Islet of Langerhans (tissue), 1 donor: ENCODE measurements around the gene PPP1R17.
A peak's percentile ranks its signal among the peaks of the same experiment; 100 is the strongest.

Experiments
- FAIRE-seq: peaks from one replicate; lab custom pipeline; 2011; peaks lifted over from hg19 to GRCh38; lab: Jason Lieb, UNC

The PPP1R17 gene

DNA sequence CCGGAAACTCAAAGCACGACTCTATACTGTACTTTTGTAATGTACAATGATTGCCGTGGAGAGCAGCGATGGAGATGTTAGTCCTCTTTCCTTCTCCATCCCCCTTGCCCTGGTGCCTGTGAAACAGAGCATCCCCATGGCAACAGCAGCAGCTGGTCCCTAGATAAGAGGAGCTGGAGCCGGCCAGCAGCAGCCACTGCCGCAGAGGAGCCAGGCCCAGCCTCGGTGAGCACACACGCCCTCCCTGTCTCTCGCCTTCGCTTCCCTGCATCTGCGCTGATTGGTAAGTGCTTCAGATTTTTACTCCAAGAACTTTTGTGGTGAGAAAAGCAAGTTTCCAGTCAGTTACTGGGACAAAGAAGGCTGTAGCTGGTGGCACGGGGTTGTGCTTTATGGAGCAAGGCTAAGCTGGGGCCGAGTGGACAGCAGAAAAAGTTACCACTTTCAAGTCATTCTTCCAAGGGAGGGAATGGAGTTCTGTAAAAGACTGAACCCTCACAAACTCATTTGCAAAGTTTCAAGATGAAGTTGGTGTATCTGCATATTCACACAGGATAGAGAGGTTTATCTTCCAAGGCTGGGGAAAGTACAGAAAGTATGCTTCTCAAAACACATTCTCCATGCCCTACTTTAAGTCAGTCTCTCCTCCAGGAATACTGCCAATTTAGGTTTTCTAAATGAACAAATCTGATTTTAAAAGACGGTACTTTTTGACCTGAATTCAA lies at the start of gene PPP1R17:
Gene PPP1R17, plus strand, starts transcription at position 192 of the 725 bp plus-strand sequence. CDS start 5,227 bp downstream, outside the sequence.
- no peak for FAIRE-seq

DNA sequence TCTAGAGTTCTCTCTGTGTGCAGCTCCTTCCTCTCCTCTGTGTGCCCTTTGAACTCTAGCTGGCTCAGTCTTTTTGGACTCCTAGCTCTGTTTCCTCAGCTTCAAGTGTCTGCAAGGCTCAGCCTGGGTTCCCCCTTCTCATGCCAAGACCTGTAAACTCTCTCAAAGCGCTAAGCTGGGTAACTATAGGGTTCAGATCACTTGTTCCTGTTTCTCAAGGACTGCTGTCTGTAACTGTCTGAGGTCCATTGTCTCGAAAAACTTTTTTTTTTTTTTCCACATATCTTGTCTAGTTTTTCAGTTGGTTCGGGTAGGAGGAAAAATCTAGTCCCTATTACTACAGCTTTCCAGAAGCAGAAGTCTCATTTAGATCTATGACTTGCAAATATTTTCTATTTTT lies 46.6 kb upstream of the PPP1R17 start:
- FAIRE-seq = no peak

DNA sequence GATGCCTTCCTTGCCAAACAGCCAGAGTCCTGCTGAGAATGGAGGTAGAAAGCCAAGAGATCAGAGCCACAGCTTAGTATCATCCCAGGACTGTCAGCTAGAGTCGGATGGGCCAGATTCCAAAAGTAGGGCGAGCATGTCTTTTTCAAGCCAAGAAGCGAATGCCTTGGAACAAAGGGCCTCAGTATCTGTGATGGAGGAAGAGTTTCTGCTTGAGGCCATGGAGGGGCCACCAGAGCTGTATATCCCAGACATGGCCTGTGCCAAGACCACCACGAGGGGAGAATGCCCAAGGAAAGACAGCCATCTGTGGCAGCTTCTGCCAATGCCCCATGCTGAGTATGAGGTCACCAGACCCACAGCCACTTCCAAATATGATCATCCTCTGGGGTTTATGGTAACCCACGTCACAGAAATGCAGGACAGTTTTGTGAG lies 44.3 kb upstream of the PPP1R17 start:
- no peak for FAIRE-seq

DNA sequence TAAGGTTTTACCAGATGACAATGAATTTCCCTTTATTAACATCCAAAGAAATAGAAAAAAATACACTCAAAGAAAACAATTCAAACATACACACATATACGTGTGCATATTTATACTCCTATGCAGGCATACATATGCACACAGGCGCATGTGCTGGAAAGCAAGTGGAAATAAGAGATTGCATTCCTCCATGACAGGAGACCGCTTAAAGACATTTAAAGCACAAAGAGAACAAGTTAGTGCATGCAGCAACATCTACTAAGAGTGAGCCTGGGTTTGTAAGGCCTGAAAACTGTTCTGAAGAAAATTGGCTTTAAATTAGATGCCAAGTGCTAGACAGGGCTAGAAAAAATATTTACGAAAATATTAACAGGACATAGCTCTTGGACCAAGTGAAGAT lies 40.1 kb upstream of the PPP1R17 start:
- no peak for FAIRE-seq

DNA sequence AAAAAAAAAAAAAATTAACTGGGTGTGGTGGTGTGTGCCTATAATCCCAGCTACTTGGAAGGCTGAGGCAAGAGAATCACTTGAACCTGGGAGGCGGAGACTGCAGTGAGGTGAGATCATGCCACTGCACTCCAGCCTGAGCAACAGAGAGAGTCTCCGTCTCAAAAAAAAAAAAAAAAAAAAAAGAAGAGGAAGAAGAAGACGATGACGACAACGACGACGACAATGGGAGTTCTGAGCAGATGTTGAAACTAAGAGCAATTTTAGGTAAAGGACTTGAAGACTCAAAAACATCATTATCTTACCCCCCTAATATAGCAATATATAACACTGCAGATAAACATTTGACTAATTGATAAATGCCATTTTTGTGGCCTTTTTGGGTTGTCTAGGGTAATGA lies 39.5 kb upstream of the PPP1R17 start:
- no peak for FAIRE-seq

DNA sequence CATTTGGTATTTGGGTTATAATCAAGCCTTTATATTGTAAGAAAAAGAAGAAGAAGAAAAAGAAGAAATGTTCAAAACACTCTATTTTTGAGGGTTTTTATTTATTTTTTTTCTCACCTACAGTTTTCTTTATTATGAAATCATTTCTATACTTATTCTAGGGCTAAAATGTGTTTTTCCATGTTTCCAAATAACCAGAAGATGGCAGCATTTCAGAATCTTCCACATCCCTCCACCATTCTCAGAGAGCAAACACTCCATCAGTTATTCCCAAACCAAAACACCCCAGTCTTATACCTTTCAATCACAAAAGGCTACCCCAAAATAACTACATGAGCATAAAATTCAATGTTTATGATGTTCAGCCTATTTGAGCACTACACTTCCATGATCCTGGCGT lies 38.7 kb upstream of the PPP1R17 start:
- FAIRE-seq = peak; percentile 90

DNA sequence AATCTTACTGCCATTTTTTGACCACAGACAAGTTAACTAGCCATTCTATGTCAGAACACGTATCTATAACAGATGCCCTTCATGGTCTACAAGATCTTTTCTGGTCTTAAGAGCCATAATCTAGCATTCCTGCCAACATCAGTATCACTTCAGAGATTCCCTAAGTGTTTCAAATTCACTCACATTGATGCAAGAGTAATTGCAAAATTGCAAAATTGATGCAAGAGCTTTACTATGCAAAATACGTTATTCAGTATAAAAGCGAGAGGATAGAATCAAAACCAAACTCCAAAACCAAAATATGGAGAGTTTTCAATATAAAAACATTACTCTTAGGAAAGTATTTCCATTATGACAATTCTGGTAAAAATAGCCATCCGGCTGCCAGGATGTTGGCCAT lies 38.1 kb upstream of the PPP1R17 start:
- FAIRE-seq = no peak

DNA sequence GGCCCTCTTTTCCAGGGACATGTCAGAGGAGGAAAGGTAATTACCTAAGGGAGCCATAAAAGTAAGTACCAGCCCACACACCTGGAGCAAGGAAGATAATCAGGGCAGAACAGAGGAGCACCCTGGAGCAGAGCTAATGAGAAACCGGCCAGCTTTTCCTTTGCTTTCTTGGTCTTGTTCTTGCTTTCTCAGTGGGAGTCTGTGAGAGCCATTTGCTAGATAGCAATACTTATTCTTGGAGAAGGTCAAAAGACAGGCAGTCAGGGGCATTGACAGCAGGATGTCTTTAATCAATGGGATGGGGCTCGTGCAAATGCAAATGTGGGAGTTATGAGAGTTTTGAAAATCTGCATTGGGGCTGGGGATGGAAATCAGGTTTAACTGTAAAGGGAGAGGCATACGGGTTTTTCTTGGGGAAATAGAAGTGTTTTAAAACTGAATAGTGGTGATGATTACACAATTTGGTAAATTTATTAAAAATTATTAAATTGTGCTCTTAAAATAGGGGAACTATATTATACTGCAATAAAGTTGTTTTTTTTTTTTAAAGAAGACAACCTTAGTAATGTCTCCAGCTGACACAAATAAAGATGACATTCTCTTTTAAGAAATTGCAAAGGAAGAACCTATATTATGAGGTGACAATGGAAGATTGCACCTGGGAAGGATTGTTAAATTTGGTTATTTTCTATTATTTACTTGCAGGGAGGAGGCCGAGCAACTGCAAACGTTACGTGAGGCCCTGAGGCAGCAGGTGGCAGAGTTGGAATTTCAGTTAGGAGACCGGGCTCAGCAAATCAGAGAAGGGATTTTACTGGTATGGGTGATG lies 35.6 kb upstream of the PPP1R17 start:
- no peak for FAIRE-seq

DNA sequence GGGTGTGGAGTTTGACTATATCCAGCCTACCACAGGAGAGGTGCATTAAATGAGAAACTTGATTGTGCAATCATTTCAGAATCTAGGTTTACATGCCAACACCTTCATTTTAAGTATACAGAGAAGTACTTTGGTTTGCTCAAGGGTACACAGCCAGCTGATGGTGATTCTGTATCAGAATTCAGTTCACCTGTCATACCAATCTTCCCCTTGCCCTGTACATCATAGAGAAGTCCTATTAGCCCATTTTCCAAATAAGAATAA lies 35.0 kb upstream of the PPP1R17 start:
- FAIRE-seq = no peak

DNA sequence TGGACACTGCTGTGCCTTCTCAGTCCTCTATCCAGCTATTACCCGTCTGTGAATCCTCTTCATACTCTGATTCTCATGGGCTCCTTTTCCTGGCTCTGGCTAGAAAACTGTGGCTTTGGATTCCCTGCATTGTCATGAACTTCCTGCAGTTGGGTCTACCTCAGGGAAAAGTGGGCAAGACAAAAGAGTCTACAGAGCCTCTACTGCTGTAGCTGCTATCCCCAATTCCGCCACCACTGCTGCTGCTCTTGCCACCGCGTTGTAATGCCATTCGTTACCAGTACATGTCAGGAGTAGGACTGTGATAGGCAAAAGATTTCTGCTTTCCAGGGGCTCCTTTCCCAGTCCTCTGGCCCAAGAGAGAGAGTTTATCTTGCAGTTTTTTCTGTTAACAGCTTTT lies 23.9 kb upstream of the PPP1R17 start:
- no peak for FAIRE-seq

DNA sequence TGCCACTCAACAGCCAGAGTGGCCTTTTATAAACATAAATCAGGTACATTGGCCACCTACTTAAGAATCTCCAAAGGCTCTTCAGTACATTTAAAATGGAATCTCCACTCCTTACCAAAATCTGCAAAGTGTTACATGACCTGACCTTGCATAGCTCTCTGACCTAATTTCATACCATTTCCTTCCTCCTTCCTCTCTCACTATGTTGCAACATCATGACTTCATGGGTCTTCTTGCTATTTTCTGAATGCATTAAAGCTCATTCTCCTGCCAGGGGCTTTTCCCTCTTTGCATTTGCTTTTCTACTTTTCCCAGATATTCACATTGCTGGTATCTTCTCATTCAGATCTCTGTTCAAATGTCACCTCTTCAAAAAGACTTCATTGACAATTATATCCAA lies 22.1 kb upstream of the PPP1R17 start:
- no peak for FAIRE-seq

DNA sequence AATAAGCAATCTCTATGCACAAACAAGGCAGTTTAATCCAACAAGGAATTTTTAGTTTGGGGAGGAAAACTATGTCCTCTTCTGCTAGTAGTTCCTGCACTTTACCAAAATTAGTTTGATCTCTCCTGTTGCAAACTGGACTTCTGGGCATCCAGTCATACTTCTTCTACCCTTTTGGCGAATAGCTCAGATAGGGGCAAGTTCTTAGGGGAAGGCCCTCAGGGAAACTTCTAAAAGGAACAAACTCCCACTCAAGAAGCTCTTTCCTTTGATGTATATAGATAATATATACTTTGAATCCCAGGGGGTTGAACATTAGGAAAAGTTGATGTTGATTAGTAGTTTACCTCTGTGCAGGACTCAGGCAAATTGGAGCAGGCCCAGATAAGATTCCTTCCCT lies 21.5 kb upstream of the PPP1R17 start:
- no peak for FAIRE-seq

DNA sequence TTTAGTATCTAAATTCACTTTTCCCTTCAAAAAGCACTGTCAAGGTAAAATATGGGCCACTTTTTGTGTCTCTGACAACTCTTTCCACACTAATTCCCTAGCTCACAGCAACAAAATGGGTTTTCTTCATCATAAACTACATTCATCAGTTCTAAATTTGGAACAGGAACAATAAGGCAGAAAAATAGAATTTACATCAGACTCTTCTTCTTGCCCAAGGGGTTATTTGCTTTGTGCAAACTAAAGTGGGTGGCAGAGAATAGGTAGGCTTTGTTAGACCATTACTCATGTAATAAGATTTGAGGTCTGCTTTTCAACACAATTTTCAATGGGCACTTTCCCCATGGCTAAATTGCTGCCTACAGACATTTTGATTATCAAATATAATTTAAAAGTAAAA lies 17.6 kb upstream of the PPP1R17 start:
- no peak for FAIRE-seq

DNA sequence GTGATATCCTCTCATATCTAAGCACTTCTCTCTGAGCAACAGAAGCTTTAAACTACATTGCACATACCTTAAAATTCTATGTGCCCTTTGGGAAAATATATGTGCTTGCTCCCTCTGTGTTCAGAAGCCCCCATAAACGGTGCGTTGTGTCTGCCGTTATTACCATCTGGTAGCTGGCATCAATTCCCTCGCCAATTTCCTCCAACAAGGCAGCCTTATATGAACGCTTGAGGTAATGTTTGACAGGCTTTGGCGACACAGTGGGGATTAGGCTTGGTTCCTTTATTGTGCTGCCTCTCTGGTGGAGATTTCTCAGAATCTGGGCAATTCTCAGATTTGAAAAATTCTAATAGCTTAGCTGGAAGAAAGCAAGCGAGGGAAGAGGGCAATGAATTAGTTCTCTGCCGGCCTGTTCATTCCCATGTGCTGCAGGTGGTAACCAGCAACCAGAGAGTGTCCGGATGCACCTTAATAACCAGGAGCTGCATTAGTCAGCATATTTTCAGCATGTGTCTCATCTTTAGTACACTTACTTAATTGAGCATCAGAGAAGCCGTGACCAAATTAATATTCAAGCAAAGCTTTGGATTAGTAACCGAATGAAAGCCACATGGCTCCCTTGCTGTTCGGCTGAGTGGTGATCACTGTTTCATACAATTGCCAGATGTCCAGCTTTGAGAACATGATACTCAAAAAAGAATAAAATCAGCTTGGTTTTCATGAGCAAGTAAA lies 7.3 kb upstream of the PPP1R17 start:
- peak; percentile 21 for FAIRE-seq

DNA sequence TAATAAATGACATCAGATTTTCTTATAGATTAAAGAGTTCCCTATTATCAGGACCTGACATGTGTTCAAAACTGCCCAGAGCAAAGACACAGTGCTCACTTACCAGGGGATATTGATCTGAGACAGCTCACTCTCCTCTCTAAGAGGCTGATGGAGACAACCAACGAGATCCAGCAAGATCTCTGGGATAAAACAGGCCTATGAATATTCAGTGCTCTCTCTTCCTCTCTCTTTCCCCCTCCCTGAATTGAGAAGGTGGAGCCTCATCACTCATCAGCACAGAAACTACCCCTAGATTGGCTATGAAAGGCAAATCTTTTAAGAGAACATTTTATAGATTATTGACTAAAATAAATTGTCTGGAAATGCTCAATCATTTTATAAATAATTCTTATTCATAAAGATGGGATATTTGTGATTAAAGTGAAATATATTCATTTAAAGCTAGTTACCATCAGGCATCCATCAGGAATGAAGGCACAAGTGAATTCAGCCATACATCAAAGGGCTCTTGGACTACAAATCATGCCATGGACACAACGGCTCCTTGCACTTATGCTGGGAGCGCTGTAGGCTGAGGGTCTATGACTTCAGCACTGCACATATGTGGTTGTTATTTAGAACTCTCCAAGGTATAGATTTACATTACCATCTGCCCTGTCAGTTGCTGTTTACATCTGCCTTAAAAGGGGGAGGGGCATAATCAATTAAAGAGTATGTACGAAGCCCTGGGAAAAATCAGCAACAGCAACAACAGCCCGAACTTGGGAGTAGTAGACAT lies 3.4 kb upstream of the PPP1R17 start:
- no peak for FAIRE-seq

DNA sequence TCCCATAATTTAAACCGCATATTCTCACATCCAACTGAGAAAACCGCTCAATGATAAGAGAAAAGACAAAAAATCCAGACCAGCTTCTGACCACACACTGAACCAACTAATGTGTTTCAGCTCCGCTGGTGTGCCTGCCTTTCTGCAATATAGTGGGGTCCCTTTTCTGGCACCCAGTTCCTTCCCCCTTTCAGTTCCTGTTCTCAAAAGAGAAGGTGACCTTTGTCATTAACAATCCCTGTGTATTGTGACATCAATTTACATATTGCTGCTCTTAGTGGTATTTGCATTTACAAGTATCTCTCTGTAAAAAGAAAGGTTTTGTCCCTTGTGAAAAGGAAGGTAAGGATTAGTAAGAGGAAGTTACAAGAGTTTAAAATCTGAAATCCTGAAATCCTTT lies 1.4 kb downstream of the PPP1R17 start:
- no peak for FAIRE-seq

DNA sequence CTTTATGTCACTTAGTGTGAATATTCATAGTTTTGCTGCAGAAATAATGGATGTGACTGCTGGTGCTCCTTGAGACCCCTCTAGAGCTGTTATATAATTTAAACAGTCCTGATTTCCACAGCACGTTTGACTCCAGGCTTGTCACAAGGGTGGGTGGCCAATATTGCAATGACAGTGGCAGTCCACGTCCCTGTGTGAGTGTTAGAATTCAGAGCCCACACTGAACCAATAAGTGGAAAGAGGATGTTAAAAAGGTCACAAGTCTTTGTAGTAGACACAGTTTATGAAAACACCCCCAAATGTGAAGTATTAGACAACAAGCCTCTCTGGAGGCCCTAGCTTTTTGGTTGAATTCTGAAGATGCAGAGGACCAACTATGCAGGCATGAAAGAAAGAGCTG lies 2.0 kb downstream of the PPP1R17 start:
- no peak for FAIRE-seq

DNA sequence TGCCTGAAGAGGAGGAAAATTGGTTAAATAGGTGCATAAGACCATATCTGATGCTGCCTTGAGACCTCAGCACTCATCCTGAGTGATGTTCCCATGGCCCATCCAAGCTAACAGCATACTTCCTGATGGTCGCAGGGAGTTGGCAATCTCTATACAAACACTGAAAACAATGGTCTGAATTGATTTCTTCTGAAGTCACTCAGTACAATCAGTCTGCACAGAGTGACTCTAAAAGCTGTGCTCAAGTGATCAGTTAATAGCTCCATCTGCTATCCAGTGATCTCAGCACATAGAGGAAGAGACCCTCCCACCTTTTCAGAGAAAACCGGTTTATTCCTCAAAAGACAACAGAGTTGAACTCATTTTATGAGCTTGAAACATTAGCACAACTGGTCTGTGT lies 3.9 kb downstream of the PPP1R17 start:
- no peak for FAIRE-seq

DNA sequence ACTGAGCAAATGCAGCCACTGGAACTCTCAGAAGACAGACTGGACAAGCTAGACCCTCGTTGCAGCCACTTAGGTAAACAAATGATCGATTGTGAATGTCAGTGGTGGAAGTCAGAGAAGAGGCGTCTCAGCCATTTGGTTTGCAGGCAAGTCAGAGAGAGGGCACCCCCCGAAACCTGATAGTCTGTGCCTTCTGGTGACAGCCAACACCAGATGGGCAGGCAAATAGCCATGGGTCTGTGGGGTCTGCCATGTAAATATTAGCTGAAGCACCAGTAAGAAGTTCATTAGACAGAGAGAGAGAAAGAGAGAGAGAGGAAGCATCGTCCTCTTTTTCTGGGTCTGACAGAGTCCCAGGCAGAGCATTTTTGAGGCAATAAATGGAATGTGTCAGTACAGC lies 5.4 kb downstream of the PPP1R17 start:
- no peak for FAIRE-seq

DNA sequence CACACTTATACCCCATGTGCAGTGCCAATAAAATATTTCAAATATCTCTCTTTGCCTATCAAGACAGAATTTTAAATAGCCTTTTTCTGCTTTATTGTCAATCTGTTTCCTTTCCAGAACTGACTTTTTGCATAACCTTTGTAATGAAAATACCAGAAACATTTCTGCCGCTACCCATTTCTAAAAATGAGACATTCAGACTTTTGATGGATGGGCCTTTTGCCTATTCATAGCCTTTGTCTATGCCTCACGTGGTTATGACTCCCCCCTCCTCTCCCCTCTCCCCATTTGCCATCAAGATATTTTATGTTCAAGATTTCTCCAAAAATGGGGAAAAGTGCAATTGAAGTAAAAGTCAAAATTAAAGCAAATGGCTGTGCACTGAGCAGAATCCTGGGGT lies 5.9 kb downstream of the PPP1R17 start:
- FAIRE-seq = no peak

DNA sequence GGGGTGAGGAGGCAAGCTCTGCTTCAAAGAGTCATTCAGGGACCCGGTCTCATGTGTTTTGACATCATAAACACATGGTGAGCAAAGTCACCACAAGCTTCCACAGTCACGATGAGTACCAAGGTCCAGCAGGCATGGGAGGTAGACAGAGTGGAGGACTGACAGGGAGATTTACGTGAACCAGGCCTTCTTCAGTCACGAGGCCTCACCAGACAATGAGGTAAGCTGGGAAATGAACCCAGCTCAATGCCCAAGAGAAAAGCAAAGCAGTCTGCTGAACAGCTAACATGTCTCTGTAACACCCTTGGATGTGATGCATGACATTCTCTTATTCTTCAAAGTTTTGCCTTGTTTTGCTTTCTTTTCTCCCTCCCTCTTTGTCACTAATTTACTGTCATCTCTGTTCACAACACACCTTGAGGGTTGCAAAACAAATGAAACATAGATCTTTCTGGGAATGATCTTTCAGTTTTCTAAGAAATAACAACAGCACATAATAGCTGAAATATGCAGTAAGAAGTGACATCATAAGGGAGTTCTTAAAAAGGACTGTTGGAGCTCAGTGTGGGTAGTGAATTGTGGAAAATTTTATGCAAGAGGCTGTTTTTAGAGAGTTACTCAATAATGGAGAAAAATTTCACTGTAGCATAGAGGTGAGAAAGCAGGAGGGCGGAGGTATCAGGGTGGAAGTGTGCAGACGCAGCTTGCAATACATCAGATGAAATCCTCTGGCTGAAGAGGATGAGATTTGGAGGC lies 9.0 kb downstream of the PPP1R17 start:
- no peak for FAIRE-seq

DNA sequence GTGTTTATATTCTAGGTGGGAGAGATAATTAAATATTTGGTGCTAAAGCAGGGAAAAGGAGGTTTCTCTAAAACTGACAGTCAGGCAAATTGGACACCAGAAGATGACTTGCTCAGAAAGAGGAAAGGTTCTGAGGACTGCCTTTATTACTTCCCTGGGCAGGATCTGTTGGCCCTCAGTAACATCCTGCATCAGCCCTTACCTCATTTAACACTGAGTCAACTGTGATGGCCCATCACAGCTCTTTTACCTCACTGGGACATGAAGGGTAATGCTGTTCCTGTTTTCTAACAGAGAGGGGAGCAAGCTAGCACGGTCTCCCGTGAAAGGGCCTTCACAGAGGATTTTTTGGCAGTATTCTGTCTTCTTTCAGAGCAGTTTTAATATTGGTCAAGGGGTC lies 12.0 kb downstream of the PPP1R17 start:
- no peak for FAIRE-seq
